PC-3 (cell line): ENCODE measurements around the gene CGB2.
"Not testable (repeated sequence)": the region's sequence is repeated elsewhere in the genome, so short reads cannot be mapped to it uniquely, and the experiment has no call there.

Source experiments
- CTCF ChIP-seq: fragments of 300-600 bp; sonication (generic); conservative IDR thresholded peaks from 2 replicates; pipeline ENCODE4 v1.5.1; 2017; ENCODE audit warnings: antibody characterized with exemption, low read depth, mild to moderate bottlenecking, low read length
- EZH2 ChIP-seq: fragments of 300-600 bp; sonication (generic); IDR thresholded peaks from one replicate; pipeline ENCODE4 v1.6.1; 2017; ENCODE audit warnings: antibody characterized with exemption, mild to moderate bottlenecking, low read length; ENCODE audit not compliant: unreplicated experiment
- EZH2phosphoT487 ChIP-seq: fragments of 300-600 bp; sonication (generic); IDR thresholded peaks from 2 replicates; pipeline ENCODE4 v1.6.1; 2018; ENCODE audit warnings: mild to moderate bottlenecking, antibody characterized with exemption, low read length, borderline replicate concordance

- not testable (repeated sequence) for TF ChIP-seq CTCF, EZH2, EZH2phosphoT487
These were observed 17.3 kb downstream of the CGB2 start, which contains the start of gene CGB8 for GRCh38 chr19:49049011-49049410.
